ENCODE results near the gene CAST.

The CAST gene

DNA sequence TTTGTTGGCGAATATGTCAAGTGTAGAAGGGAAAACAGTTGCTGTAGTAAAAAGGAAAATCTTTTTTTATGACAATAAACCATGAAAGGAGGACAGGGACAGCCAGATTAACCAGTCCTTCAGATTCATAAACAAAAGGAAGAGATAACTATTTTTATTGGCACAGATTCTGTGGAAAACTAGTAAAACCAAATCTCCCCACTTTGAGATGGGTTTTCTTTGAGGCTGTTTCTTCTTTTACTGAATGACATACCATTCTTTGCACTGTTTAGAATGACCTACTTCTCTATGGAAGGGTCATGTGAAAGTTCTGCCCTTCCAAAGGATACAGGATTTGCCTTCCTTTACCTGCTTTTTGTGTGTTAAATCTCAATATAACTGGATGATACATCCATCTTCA lies 13.7 kb downstream of the CAST start:
- no peak for DNase-seq

DNA sequence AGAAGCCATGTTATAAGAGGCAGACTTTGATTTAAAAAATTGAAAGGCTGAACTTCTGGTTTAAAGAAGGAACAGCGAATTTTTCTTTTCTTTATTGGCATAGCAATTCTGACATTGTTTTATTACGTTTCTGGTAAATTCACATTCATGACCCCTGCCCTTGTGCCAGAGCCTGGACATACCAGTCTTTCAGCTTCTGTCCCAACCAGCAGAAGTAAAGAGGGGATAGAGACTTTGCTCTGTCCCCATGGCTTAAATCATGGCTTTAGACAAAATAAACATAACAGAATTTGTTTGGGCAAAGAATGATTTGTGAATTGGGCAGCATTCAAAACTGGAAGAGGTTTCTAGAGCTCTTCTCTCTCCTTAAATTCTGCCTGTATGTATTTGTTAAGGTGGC lies 15.3 kb downstream of the CAST start:
- DNase-seq = no peak

GRCh38 chr5:96679293-96679692 lies 17.1 kb downstream of the CAST start:
- no peak for DNase-seq

DNA sequence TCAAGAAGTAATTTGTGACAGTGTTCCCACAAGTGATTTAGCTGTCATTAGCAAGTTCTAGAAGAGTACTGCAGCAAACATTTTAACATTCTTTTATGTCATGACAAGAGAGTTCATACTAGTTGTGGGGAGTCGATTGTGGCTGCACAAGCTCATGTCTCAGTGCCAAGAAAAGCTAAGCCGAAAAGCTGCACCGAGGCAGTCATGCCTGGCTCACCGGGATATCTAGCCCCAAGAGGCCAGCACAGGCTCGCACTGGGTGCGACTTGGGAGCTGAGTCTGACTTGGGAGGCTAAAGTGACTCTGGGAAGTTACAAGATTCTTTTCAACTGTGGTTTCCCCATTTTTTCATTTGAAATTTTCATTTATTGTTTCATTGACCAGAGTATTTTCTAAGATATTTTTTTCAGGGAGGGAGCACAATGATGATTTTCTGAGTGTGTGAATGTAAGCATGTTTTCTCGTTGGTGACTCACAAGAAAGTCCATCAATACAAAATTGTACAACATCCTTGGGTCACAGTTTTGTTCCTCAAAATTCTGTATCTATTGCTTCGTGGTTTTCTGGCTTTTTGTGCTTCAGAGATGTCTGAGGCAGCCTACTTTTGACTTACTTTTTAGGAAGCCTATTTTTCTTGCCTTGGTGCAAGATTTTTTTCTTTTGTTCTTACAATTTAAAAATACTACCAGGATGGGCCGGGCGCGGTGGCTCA lies 18.7 kb downstream of the CAST start:
- DNase-seq = no peak

GRCh38 chr5:96683392-96683791 lies 21.2 kb downstream of the CAST start:
- no peak for DNase-seq

DNA sequence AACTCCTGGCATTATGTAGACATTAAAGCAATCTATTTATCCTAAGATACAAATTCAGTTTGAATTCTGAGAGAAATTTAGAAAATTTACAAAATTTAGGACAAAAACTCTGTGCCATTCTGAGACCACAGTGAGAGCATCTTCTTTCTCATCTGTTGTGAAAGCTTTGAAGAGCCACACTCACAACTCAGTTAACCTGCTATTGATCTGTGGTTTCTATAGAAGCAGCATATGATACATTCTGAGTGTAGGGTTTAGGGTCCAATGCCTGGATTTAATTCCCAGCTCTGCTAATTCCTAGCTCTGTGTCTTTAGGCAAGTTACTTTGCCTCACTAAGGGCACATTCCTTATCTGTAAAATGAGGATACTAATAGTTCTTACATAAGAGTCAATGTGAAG lies 21.6 kb downstream of the CAST start:
- no peak for DNase-seq

DNA sequence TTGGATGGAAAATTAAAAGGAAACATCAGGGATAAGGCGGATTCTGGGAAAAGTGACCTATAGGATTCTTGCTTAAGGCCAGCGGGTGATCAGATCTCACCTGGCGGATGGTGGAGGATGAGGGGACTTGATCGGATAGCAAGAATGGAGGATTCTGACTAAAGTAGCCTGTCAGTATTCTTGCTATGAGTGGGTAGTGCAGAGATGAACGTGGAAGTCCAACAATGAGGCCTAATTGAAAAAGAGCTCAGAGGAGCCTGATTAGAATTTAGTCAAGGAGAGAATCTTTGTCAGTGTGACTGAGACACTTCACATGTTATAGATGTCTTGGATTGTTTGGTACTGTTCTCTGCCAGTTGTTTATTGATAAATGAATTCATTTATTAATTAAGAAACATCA lies 24.9 kb downstream of the CAST start:
- DNase-seq = no peak

GRCh38 chr5:96687812-96688453 lies 25.8 kb downstream of the CAST start:
- DNase-seq = peak; percentile 49

DNA sequence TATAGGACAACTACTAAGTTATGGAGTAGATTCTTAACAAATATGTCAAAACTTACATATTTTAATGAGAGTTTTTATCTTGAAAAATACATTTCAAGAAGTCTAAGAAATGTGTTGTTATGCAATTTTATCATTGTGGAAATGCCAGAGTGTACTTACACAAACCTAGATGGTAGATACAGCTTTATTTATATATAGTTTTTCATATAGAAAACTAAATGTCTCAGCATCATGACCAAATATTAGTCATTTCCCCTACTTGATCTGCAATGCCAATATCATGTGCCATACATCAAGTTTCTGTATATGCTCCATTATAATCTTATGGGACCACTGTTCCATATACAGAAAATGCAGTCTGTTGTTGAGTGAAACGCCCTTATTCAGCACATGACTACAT lies 28.7 kb downstream of the CAST start:
- no peak for DNase-seq

DNA sequence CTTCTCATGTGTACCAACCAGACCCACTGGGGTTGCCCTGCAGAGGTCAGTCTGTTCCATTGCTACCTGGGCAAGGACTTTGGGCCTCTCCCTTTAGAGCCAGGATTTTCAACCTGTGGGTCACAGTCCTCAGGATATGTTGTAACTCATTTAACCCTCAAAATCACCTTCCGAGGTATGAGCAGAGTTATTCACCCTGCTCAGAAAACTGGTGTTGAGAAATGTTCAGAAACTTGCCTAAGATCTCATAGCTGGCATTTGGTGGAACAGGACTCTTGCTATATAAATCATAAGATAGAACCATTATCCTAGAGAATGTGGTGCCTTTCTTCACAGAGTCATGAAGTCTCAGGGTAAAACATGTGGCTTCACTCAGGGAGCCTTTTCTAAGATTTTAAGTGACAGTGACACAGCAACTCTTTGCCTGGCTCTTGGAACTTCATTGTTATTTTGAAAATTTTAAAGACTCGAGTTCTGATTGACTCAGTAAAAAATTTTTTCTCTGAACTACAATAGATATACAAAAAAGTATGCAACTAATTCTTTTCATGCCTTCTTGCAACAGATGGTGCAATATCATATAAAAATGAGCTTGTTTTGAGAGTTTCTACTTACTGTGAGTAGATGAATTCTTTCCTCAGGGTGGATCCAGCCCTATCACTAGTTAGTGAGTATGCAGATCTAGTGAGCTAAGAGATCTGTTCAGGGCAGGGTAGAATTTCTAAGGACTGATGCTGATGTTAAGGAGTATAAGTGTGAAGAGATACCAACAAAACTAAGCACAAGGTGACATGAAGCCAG lies 29.5 kb downstream of the CAST start:
- no peak for DNase-seq

- no peak for DNase-seq
These were observed 30.3 kb downstream of the CAST start for GRCh38 chr5:96692441-96692840.

DNA sequence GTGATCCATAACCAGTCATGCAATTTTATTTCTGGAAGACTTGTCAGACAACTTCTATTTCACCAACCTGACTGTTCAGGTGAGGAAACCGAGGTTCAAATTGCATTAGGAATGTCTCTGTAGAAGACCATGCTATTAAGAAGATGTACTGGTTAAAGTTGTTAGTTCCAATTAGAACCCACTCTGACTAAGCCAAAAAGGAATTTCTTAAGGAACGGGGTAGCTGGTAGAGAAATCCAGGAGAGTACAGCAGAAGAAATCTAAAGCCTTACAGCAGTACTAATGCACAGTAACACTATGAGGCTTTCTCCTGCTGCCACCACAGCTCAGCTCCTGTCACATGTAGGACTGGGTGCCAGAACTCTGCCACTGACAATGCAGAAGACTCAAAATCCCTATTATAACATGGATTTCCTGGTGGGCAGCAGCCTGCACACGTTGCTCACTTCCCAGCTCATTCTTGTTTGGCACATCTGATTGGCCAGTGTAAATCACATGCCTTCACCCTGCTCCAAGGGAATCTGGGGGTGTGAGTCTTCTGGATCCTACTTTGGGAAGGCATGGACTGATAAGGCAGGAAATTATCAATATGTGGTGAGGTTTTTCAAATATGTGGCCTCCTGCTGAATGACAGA lies 37.1 kb downstream of the CAST start:
- no peak for DNase-seq

GRCh38 chr5:96702503-96703383 lies 40.6 kb downstream of the CAST start:
- DNase-seq = peak; percentile 92

- DNase-seq = no peak
These were observed 41.3 kb downstream of the CAST start for GRCh38 chr5:96703384-96703920.

DNA sequence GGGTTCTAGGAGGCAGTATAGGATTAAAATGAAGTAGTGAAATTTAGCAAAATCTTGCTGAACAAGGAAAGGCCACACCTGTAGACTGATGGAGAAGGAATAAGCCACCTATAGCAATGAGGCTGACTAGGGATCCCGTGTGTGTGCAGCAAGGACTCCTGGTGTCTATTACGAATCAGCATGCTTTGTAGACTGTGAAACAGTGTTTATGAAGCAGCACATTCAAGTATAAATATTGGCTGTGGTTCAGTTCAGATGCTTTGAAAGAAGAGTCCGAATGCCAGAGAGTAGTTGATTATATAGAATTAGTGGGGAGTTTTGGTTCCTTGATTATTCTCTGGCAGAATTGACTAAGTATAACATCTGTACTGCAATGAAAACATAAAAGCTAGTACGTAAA lies 41.8 kb downstream of the CAST start:
- DNase-seq = no peak

- peak; percentile 23 for DNase-seq
These were observed 44.4 kb downstream of the CAST start for GRCh38 chr5:96706433-96707111.

DNA sequence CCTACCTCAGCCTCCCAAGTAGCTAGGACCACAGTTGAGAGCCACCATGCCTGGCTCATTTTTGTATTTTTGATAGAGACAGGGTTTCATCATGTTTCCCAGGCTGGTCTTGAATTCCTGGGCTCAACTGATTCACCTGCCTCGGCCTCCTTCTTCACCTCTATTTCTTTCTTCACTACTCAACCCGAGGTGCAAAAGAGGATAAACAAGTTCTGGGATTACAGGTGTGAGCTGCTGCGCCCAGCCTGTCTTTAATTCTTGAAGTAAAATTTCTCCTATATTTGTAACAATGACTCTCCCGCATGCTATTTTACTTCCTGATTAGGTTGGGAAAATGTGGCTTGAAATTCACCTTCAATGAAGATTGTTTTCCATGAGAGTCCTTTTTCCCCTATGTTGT lies 46.4 kb downstream of the CAST start:
- DNase-seq = no peak

- DNase-seq = peak; percentile 51
These were observed 47.1 kb downstream of the CAST start for GRCh38 chr5:96709152-96709821.

- no peak for DNase-seq
These were observed 50.0 kb downstream of the CAST start for GRCh38 chr5:96712100-96712746.

- DNase-seq = no peak
These were observed 52.3 kb downstream of the CAST start for GRCh38 chr5:96714450-96714849.

Data from NCI-H82 (cell line).